ENCODE results near the gene TBC1D4. TPM values are rescaled to one million over a fixed set of nuclear protein-coding genes. Genes with fewer than 3 reads are reported as not detected.

The TBC1D4 gene
- total RNA-seq, 2 donors from 2014 or later, result 64.9 to 67.1 TPM

GRCh38 chr13:75375329-75375728 is 106.6 kb downstream of the TBC1D4 start:
- no peak overlapping the region for H3K4me3 Mint-ChIP-seq
- H3K36me3 Mint-ChIP-seq (ENCODE audit: low read depth), result no peaks in the 10 kb centered on the region
- H3K9me3 ChIP-seq (ENCODE audit: control insufficient read depth, low read length, poor library complexity, severe bottlenecking), result no peaks in the 10 kb centered on the region
- H3K27ac Mint-ChIP-seq, result no peak overlapping the region
- H3K27me3 Mint-ChIP-seq, result peaks cover 13% of the 10 kb centered on the region
- ATAC-seq, result no peak
- H3K4me1 Mint-ChIP-seq, result peaks cover 3% of the 10 kb centered on the region
- no peak for DNase-seq

- H3K9me3 ChIP-seq (ENCODE audit: control insufficient read depth, low read length, poor library complexity, severe bottlenecking), result no peaks in the 10 kb centered on the region
- DNase-seq (no peak), ATAC-seq (no peak)
- Mint-ChIP-seq H3K4me1 (peaks cover 3% of the 10 kb centered on the region), H3K36me3 (ENCODE audit: low read depth) (no peaks in the 10 kb centered on the region), H3K27ac (no peak overlapping the region), H3K27me3 (peaks cover 15% of the 10 kb centered on the region), H3K4me3 (no peak overlapping the region)
These were observed 108.0 kb downstream of the TBC1D4 start for GRCh38 chr13:75373988-75374387.

GRCh38 chr13:75372923-75373841 is 108.8 kb downstream of the TBC1D4 start:
- Mint-ChIP-seq H3K4me3 (no peak overlapping the region), H3K4me1 (peaks cover 3% of the 10 kb centered on the region), H3K27ac (no peak overlapping the region), H3K27me3 (peaks cover 23% of the 10 kb centered on the region), H3K36me3 (ENCODE audit: low read depth) (no peaks in the 10 kb centered on the region)
- no peak for ATAC-seq
- H3K9me3 ChIP-seq (ENCODE audit: control insufficient read depth, low read length, poor library complexity, severe bottlenecking), result no peaks in the 10 kb centered on the region
- DNase-seq, result no peak

- H3K36me3 Mint-ChIP-seq (ENCODE audit: low read depth), result no peaks in the 10 kb centered on the region
- no peaks in the 10 kb centered on the region for H3K9me3 ChIP-seq (ENCODE audit: control insufficient read depth, low read length, poor library complexity, severe bottlenecking)
- no peak overlapping the region for H3K27ac Mint-ChIP-seq
- no peak for DNase-seq
- peaks cover 3% of the 10 kb centered on the region for H3K4me1 Mint-ChIP-seq
- peak; percentile 76 for ATAC-seq
- peaks cover 23% of the 10 kb centered on the region for H3K27me3 Mint-ChIP-seq
- H3K4me3 Mint-ChIP-seq, result no peak overlapping the region
These were observed 109.5 kb downstream of the TBC1D4 start for GRCh38 chr13:75372517-75372916.

- Mint-ChIP-seq H3K27me3 (peaks cover 28% of the 10 kb centered on the region), H3K36me3 (ENCODE audit: low read depth) (no peaks in the 10 kb centered on the region), H3K4me3 (no peak overlapping the region), H3K27ac (no peak overlapping the region), H3K4me1 (peaks cover 3% of the 10 kb centered on the region)
- ATAC-seq (no peak), DNase-seq (no peak)
- H3K9me3 ChIP-seq (ENCODE audit: control insufficient read depth, low read length, poor library complexity, severe bottlenecking), result no peaks in the 10 kb centered on the region
These were observed 110.8 kb downstream of the TBC1D4 start for GRCh38 chr13:75371203-75371602.

GRCh38 chr13:75370774-75371173 is 111.2 kb downstream of the TBC1D4 start:
- no peak for ATAC-seq

GRCh38 chr13:75369981-75370380 is 112.0 kb downstream of the TBC1D4 start:
- no peaks in the 10 kb centered on the region for H3K9me3 ChIP-seq (ENCODE audit: control insufficient read depth, low read length, poor library complexity, severe bottlenecking)
- H3K36me3 Mint-ChIP-seq (ENCODE audit: low read depth), result no peaks in the 10 kb centered on the region
- peaks cover 33% of the 10 kb centered on the region for H3K27me3 Mint-ChIP-seq
- no peak for DNase-seq
- H3K4me3 Mint-ChIP-seq, result no peak overlapping the region
- ATAC-seq, result no peak
- H3K27ac Mint-ChIP-seq, result no peak overlapping the region
- H3K4me1 Mint-ChIP-seq, result peaks cover 6% of the 10 kb centered on the region

More at GRCh38 chr13:75370774-75371173, 111.2 kb downstream of the TBC1D4 start:
- no peak for DNase-seq
- H3K9me3 ChIP-seq (ENCODE audit: control insufficient read depth, low read length, poor library complexity, severe bottlenecking), result no peaks in the 10 kb centered on the region
- Mint-ChIP-seq H3K27me3 (peaks cover 33% of the 10 kb centered on the region), H3K36me3 (ENCODE audit: low read depth) (no peaks in the 10 kb centered on the region), H3K4me1 (peaks cover 5% of the 10 kb centered on the region), H3K27ac (no peak overlapping the region), H3K4me3 (no peak overlapping the region)

- H3K27me3 Mint-ChIP-seq, result peaks cover 21% of the 10 kb centered on the region
- H3K36me3 Mint-ChIP-seq (ENCODE audit: low read depth), result no peaks in the 10 kb centered on the region
- DNase-seq, result no peak
- H3K4me3 Mint-ChIP-seq, result no peak overlapping the region
- H3K4me1 Mint-ChIP-seq, result peaks cover 4% of the 10 kb centered on the region
- no peak for ATAC-seq
- H3K27ac Mint-ChIP-seq, result no peak overlapping the region
- no peaks in the 10 kb centered on the region for H3K9me3 ChIP-seq (ENCODE audit: control insufficient read depth, low read length, poor library complexity, severe bottlenecking)
These were observed 113.8 kb downstream of the TBC1D4 start for GRCh38 chr13:75368167-75368566.

GRCh38 chr13:75366380-75367280 is 115.3 kb downstream of the TBC1D4 start:
- ATAC-seq (no peak), DNase-seq (no peak)
- no peaks in the 10 kb centered on the region for H3K9me3 ChIP-seq (ENCODE audit: control insufficient read depth, low read length, poor library complexity, severe bottlenecking)
- Mint-ChIP-seq H3K27ac (no peak overlapping the region), H3K36me3 (ENCODE audit: low read depth) (no peaks in the 10 kb centered on the region), H3K27me3 (peaks cover 21% of the 10 kb centered on the region), H3K4me3 (no peak overlapping the region), H3K4me1 (peaks cover 4% of the 10 kb centered on the region)

GRCh38 chr13:75365724-75366173 is 116.2 kb downstream of the TBC1D4 start:
- no peaks in the 10 kb centered on the region for H3K9me3 ChIP-seq (ENCODE audit: control insufficient read depth, low read length, poor library complexity, severe bottlenecking)
- peak; percentile 60 for ATAC-seq
- DNase-seq, result no peak
- Mint-ChIP-seq H3K36me3 (ENCODE audit: low read depth) (no peaks in the 10 kb centered on the region), H3K4me1 (peaks cover 4% of the 10 kb centered on the region), H3K4me3 (no peak overlapping the region), H3K27ac (no peak overlapping the region), H3K27me3 (peaks cover 21% of the 10 kb centered on the region)

GRCh38 chr13:75364131-75364713 is 117.7 kb downstream of the TBC1D4 start:
- peaks cover 4% of the 10 kb centered on the region for H3K4me1 Mint-ChIP-seq
- no peaks in the 10 kb centered on the region for H3K36me3 Mint-ChIP-seq (ENCODE audit: low read depth)
- ATAC-seq, result no peak
- DNase-seq, result no peak
- peaks cover 21% of the 10 kb centered on the region for H3K27me3 Mint-ChIP-seq
- no peak overlapping the region for H3K4me3 Mint-ChIP-seq
- H3K27ac Mint-ChIP-seq, result no peak overlapping the region
- H3K9me3 ChIP-seq (ENCODE audit: control insufficient read depth, low read length, poor library complexity, severe bottlenecking), result no peaks in the 10 kb centered on the region

GRCh38 chr13:75363371-75363770 is 118.6 kb downstream of the TBC1D4 start:
- Mint-ChIP-seq H3K4me3 (no peak overlapping the region), H3K36me3 (ENCODE audit: low read depth) (no peaks in the 10 kb centered on the region), H3K27me3 (peaks cover 13% of the 10 kb centered on the region), H3K4me1 (peaks cover 4% of the 10 kb centered on the region), H3K27ac (no peak overlapping the region)
- no peak for ATAC-seq
- H3K9me3 ChIP-seq (ENCODE audit: control insufficient read depth, low read length, poor library complexity, severe bottlenecking), result no peaks in the 10 kb centered on the region
- DNase-seq, result no peak

GRCh38 chr13:75362026-75362425 is 119.9 kb downstream of the TBC1D4 start:
- no peaks in the 10 kb centered on the region for H3K9me3 ChIP-seq (ENCODE audit: control insufficient read depth, low read length, poor library complexity, severe bottlenecking)
- H3K27ac Mint-ChIP-seq, result no peak overlapping the region
- H3K27me3 Mint-ChIP-seq, result peaks cover 11% of the 10 kb centered on the region
- H3K4me3 Mint-ChIP-seq, result no peak overlapping the region
- DNase-seq, result no peak
- H3K4me1 Mint-ChIP-seq, result peaks cover 4% of the 10 kb centered on the region
- no peaks in the 10 kb centered on the region for H3K36me3 Mint-ChIP-seq (ENCODE audit: low read depth)
- no peak for ATAC-seq
